Middle frontal gyrus (tissue), 1 donor: Measurements from ENCODE around the gene RERE.

Experiments
- DNase-seq: peaks from one replicate; pipeline ENCODE4 v3.0.0-alpha.2; 2015; ENCODE audit warnings: low spot score; ENCODE audit errors: extremely low spot score

The RERE gene

DNA sequence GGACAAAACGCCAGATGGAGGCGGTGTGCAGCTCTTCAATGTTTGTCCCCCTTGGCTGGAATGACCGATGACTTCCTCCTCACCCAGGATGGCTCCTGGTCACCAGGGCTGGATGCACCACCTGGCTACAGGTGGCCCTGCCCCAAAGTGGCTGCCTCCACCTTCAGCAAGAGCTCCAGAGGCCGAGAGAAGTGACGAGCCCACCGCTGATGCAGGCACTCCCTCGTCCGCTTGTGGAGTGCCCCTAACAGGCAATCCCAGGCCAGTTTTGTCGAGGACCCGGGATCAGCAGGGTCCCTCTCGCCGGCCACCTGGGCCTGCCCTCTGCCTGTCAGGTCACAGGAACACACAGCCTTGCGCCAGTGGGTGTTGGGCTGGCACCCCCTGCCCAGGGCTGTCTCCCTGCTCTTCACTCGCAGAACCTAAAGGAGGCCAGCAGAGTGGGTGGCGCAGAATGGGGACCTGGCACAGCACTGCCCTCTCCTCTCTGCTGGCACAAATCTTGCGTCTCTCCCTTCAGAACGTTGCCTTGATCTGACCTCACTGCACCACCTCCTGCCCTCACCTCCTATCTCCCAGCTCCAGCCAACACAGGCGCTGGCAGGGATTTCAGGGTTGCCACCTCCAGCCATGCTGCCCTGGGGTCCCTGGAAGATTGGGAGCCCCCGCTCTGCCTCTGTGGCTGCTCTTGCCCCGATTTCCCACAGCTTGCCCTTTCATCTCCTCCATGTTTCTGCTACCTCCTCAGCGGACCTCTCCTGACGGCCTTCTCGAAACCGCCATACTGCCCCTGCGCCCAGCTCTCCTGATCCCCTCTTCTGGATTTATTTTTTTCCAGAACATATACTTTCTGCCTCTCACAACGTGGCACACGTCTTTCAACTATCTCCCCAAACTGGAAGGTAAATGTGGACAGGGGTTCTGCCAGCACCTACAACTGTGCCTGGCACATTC, 460.9 kb downstream of the RERE start:
- DNase-seq: no peak

GRCh38 chr1:8355439-8356255, 461.8 kb downstream of the RERE start:
- no peak for DNase-seq

GRCh38 chr1:8354038-8354437, 463.4 kb downstream of the RERE start:
- no peak for DNase-seq

- DNase-seq: no peak
Observed at GRCh38 chr1:8352886-8353785, 464.3 kb downstream of the RERE start.

DNA sequence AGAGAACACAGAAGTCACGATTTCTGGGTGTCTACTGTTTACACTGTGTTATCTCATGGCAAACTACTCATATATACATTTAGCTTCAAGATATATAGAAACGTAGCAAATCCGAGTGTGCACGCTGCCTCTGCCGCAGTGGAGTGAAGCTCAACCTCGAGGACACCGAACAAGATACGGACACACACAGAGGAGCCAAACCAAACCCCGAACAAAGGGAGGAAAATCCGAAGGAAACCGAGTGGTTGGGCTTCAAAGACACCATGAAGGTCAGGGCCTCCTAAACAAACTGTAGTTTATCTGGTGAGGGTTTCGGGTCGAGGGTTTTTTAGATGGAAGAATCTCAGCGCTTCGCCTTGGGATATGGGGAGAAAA, 465.0 kb downstream of the RERE start:
- DNase-seq: no peak

DNA sequence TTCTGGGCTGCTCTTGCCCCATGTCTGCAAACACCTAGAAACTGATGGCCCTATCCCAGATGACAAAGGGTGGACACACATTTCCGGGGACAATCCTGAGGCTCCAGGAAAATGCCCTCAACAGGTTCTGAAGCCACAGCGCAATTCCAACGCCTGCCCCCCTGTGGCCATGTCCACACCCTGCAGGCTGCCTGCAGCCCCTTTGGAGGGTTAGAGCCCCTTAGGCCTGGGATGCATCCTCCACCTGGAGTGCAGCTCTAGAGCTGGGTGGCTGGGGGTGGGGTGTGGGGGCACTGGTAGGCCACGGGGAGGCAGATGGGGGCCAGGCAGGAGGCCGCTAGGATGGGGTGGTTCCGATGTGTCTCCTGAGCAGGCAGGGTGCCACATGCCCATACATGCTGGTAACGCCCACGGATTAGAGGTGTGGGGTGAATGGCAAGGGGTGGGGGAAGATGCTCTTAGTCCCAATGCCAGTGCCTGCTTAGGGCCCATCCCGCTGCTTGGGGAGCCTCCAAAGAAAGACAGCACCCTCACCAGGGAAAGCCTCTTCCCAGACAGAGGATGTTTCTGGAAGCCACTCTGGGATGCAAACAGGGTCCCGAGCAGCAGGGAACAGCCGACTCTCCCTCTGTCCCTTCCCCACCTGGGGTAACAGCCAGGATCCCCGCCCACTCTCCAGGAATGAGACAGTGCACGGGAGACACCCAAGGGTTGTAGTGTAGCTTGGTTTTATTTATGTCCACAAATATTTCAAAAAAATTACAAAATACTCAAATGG, 465.6 kb downstream of the RERE start:
- no peak for DNase-seq

DNA sequence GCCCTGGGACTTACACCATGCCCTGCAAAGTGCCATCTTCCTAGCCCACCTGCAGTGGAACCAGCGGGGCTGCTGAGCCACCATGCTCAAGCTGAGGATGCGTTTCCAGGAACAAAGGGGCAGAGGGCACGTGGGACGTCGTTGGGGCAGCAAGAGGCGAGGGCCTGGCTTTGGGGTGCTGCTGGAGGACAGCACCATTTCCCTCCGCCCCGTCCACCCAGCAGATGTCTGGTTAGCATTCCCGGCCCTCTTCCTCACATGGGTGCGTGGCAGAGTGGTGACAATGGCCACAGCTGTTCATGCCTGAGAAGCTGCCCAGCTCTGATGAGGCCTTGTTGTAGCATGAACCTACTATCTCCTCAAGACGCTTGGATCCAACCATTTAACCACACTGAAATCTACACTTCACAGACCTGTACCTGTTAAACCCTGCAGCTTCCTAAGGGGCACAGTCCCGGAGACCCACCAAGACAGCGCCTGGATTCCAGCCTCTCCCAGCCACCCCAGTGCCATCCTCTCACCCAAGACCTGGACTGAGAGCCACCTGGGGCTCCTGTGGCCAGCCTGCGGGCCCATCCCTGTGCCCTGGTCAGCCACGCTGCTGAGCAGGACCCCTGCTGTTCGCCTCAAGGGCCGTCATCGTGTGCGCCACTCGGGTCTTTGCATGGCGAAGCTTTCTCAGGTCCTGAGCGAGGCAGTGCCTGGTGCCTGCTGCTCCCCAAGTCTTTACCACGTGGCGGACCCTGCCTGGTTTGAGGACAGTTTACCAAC, 466.3 kb downstream of the RERE start:
- DNase-seq: no peak

DNA sequence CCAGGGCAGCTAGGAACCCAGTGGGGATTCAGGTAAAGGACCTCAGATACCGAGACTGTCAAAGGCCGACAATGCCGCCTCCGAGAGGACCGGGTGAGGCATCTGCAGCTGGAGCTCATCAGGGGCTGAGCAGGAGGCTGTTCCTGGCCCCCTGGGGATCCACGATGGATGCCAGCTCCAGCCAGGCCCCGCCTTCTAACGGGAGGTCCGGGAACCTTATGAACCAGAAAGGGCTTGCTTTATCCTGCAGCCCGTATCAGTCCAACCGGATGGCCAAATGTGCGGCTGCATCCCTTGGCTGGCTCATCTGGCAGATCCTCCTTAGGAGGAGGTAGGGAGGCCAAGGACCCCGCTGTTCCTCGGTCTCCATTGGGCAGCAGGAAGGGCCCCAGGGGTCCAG, 467.5 kb downstream of the RERE start:
- no peak for DNase-seq

DNA sequence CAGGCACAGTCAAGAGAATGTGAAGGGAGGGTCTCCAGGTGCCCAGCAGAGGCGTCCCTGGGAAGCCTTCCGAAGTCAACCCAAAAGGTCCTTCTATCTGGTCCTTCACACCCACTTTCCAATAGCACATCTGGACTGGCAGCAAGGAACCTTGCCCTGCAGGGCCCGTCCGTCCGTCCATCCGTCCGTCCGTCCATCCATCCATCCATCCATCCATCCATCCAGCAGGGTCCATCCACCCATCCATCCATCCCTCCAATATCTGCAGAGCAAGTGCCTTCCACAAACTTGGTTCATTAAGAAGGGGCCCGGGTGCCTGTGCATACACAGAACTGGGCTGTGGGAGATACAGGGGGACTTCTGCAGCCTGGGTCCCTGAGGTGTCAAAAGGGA, 468.0 kb downstream of the RERE start:
- DNase-seq: no peak

- no peak for DNase-seq
Observed at GRCh38 chr1:8348777-8349472, 468.5 kb downstream of the RERE start.

GRCh38 chr1:8348047-8348776, 469.2 kb downstream of the RERE start:
- no peak for DNase-seq

- no peak for DNase-seq
Observed at GRCh38 chr1:8347635-8348034, 469.8 kb downstream of the RERE start.

GRCh38 chr1:8345621-8346415, 471.6 kb downstream of the RERE start:
- DNase-seq: no peak

DNA sequence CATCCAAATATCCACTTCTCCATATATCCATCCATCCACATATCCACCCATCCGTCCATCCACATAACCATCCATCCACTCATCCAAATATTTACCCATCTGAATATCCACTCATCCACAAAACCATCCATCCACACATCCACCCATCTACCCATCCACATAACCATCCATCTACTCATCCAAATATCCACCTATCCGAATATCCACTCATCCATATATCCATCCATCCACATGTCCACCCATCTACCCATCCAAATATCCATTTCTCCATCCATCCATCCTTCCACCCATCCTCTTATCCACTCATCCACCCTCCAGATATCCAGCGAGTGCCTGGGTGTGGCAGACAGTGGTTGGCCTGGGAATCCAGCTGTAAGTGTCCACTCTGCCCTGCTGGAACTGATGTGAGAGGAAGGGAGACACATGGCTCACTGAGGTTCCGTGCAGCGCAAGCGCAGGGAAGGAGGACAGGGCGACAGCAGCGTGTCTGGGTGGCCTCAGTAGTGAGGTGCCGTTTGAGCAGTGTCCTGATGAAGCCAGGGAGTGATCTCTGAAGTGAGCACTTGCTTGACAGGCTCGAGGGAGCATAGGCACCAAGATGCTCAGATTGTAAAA, 472.4 kb downstream of the RERE start:
- DNase-seq: no peak

DNA sequence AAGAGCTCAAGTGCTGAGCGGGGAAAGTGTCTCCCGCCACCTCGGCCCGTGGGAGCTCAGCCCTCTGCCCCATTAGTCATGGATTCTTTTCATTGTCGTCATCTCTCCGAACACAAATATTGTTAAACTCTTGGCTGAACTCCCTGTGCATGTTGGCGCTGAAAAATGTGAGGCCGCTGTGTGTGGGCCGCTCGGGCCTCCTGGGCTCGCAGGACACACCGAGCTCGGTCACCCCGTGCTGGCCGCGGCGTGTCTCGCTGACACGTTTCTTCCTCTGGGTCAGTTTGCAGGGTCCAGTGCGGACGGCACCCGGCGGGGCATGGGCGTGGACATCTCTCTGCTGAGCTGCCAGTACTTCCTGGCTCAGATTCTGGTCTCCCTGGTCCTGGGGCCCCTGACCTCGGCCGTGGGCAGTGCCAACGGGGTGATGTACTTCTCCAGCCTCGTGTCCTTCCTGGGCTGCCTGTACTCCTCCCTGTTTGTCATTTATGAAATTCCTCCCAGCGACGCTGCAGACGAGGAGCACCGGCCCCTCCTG, 473.9 kb downstream of the RERE start:
- no peak for DNase-seq

DNA sequence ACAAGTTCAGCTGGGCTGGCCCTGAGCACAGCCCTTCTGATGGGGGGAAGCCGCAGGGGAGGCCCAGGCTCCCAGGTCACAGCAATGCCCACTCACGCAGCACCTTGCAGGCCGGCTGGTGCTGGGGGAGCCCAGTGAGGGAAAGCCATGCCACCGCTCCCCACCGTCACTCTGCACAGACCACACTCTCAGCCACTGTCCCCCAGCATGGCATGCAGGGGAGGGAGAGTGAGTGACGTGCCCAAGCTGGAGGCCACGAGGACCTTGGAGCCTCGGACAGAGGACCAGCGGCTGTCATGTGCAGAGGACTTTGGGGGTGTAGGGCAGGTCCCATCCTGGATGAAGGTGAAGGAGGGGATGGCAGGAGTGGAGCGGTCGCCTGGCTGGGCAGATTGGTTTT, 474.4 kb downstream of the RERE start:
- no peak for DNase-seq

DNA sequence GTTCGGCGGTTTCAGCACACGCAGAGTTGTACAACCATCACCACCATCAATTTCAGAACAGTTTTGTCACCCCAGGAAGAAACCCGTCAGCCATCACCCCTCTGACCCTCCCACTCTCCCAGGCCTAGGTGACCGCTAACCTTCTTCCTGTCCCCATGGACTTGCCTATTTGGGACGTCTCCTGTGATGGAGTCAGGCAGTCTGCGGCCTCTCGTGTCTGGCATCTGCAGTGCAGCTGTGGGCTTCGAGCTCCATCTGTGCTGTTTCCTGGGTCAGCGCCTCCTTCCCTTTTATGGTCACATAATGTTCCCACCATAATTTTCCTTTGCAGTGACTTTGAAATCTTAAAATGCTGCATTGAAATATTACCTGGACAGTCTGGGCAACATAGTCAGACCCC, 475.1 kb downstream of the RERE start:
- DNase-seq: no peak
